ENCODE measurements around the gene HOXB3.
A peak's percentile ranks its signal among the peaks of the same experiment; 100 is the strongest.

HOXB3 gene

GRCh38 chr17:48625495-48626244 lies 35.6 kb upstream of the HOXB3 start:
- DNase-seq, result peak; percentile 55 to 58

GRCh38 chr17:48624544-48625494 lies 34.8 kb upstream of the HOXB3 start:
- DNase-seq, result no peak

DNA sequence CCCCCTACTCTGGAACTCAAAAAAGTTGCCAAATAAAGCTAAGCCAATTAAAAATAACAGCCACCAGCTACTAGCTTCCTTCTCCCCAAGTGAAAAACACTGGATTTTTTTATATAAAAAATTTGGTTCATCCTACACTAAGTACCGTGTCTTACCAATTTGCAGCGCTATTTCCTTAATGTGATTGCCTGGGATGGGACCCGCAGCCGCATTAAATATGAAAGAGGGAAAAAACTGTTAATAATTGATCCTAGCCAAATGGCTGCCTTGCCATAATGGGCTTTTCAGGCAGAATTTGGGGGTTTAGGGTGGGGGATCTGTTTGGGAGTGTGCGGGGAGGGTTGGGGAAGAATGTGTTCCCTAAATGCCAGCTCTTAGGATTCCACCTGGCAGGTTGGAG lies 34.1 kb upstream of the HOXB3 start:
- DNase-seq, result no peak

DNA sequence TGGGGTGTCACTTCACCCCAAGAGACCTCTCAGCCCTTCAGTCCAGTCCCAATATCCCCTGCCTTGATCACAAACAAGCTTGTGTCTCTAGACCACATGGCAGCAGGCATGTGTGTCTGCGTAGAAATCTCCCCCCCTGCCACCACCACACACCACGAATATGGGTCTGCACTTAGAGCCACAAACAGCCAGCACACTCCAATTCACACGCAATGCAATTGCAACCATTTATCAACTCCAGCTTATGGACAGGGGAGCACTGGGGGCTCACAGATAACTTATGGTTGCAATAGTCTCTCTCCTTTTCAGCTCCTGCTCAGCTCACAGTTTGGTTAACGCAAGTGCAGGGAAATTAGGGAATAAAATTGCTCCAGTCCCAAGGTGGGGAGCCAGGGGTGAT lies 33.5 kb upstream of the HOXB3 start:
- no peak for DNase-seq

DNA sequence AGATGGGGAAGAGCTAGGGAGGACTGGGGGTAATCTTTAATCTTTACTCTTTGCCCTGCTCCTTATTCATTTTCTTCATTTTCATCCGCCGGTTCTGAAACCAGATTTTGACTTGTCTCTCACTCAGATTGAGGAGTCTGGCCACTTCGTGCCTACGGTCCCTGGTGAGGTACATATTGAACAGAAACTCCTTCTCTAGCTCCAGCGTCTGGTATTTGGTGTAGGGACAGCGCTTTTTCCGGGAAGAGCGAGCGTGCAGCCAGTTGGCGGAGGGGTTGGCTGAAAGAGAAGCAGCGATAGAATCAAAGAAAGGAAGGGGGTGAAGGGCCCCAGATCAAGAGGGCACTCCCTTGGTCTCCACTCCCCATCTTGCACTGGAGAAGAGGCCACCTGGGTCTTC lies 32.8 kb upstream of the HOXB3 start:
- no peak for DNase-seq

DNA sequence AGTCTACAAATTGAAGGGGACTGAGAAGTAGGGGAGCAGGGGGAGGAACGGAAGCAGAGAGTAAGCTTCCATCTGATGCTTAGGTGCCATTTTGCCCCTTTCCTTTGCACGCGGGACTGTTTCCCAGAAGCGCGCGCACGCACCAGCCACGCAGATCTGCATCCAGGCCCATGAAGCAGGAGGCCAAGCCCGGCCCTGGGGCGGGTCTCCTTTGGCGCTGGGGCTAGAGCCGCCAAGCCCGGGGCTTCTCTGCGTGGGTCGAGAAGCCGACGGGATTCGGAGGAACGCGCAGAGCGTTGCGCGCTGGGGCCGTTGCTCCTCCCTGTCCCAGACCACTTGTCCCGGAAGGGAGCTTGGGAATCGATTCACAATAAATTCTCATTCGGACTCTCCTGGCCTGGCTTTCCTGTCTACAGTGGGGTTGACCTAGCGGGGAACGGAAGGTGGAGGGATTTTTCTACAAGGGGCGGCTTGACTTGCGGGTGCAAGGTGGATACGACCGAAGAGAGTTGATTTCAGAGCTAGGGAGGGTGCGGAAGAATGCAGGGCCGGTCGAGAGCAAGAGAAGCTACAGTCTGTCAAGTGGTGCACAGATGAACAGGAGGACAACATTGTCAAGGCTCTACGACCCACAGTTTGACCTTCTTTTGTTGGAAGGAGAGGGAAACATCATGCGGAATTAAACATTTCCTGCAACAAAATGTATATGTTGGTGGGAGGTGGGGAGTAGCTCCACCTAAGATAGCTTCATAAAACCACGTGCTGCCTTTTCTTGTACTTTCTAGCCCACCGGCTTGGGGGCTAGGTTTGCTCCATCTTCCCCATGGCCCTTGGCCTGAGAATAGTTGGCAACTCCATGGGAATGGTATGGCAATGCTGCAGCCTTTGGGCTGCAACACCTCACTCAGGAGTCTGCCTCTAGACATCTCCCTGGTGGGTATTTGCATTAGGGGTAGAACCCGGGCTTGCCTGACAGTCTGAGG lies 31.7 kb upstream of the HOXB3 start:
- no peak for DNase-seq

DNA sequence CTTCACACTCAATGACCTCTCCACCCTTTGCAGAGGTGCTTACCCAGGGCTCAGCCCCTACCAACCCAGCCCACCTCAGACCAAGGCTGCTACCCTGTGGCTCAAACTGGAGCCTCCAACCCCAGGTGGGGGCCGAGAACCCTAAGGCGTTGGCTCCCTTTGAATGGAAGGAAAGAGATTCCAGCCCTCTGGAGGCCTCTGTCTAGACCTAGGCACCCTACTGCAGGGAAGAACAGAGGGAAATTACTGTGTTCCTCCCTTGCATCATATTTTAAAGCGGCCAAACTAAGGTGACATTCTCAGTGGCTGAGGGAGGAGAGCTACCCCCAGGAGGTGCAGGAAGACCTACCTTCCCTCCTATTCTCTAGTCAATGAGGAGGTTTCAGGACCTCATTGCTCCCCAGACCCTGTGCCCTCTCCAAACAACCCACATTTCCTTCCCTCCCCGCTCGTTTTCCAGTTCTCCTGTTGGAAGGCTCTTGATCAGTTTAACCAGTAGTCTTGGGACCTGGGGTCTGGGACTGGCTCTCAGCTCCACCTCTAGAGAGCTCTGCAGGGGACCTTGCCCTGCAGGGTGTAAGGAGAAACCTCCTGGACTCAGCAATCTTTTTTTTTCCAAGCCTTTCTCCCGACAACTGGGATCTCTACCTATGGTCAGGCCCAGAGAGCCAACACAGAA lies 30.6 kb upstream of the HOXB3 start:
- DNase-seq, result no peak

DNA sequence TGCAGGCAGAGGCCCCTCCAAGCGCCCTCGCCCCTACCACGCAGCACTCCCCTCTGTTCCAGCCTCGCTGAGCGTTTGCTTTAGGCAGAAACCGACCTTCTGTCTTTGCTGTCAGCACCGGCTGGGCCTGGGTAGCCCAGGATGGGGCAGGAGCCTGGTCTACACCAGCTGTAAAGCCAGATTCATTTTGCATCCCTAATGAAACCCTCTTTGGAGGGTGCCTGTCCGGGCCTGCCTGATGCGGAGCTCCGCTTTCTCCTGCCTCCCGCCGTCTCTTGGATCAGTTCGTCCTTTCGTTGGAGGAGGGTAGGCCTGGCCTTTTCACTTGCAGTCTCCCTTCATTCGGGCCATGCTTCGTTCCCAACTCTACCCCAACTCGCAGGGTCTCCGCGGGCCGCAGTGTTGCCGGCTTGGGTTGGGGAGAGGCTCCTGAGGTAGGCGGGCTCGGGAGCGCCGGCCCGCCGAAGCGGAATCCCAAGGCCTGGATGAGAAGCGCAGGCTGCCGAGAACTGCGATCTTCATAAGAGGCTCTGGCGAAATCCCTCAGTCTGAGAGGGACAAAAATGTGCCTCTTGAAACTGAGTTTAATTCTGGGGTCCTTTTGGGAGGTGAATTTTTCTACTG lies 29.9 kb upstream of the HOXB3 start:
- no peak for DNase-seq

GRCh38 chr17:48618256-48618896 lies 28.3 kb upstream of the HOXB3 start:
- DNase-seq, result peak; percentile 87 to 88

DNA sequence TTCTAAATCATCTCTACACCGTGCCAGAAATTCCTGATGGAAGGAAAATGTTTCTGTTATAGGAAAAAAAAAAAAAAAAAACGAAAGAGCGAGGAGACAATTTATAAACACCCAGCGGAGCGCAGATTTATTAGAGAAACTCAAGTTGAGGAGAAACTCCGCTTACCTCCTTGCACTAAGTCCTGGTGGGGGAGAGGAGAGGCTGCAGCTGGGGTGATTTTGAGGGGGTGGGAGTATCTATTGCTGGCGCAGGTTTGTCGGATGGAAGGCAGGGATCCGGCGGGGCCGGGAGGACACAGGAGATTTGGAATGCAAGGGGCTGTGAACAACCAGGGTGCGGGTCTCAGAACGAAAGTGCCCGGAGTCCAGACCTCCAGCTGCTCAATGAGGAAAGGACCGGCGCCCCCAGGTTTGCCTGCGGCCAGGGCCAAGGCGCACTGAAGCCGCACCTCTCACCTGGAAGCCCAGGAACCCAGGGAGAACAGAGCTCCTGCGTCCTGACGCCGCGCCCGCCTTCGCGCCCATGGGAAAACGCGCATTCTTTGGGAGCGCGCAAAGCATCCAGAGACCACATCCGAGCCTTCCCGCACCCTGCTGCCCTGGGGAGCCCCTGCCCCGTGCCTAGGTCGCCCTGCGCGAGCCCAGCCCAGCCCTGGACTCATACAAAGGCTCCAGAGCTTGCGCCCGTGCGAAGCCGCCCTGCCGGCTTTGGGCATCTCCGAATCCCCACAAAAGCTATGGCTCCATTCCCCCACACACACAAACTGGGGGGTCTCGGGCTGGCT lies 27.6 kb upstream of the HOXB3 start:
- no peak for DNase-seq

GRCh38 chr17:48616717-48617470 lies 26.9 kb upstream of the HOXB3 start:
- no peak for DNase-seq

- DNase-seq, result no peak
These were observed 26.1 kb upstream of the HOXB3 start for GRCh38 chr17:48615963-48616716.

GRCh38 chr17:48615047-48615962 lies 25.3 kb upstream of the HOXB3 start, which contains the start of gene HOXB8:
Gene HOXB8, minus strand, starts transcription at chr17:48615292. Its CDS starts 588 bp downstream, at chr17:48614704.
- DNase-seq, result no peak

- peak in 1 of 2 donors; percentile 47 for DNase-seq
These were observed 24.0 kb upstream of the HOXB3 start for GRCh38 chr17:48613862-48614694.

GRCh38 chr17:48612854-48613691 lies 23.0 kb upstream of the HOXB3 start:
- DNase-seq, result peak; percentile 50 to 57

DNA sequence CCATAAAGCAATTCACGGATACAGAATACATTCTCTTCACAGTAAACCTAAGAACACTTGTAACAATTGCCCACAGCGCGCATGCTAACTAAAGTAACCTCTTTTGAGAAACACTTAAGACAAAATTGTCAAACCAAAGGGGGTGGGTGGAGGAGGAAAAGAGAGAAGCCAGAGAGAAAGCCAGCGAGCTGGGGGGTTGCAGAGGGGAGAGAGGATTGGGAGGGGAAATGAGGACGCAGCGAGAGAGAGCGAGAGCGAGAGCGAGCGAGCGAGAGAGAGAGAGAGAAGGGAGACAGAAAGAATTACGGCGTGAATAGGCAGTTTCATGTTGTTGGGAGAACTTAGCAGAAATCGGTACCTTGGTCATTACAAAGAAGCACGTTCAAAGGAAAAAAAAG lies 22.4 kb upstream of the HOXB3 start:
- no peak for DNase-seq
